Kidney capillary endothelial cell (primary cell): ENCODE results near the gene DOK7.
"Not testable (repeated sequence)": the region's sequence is repeated elsewhere in the genome, so short reads cannot be mapped to it uniquely, and the experiment has no call there.

ENCODE experiments used
- DNase-seq: peaks from one replicate; pipeline ENCODE4 v3.0.0-alpha.2; 2018; ENCODE audit warnings: low spot score

Gene DOK7

GRCh38 chr4:3508542-3508941, 45.4 kb downstream of the DOK7 start:
- no peak for DNase-seq

GRCh38 chr4:3510481-3510880, 47.4 kb downstream of the DOK7 start:
- DNase-seq, result no peak

- no peak for DNase-seq
Measured at GRCh38 chr4:3511187-3511586, 48.1 kb downstream of the DOK7 start.

GRCh38 chr4:3511601-3512000, 48.5 kb downstream of the DOK7 start:
- DNase-seq, result not testable (repeated sequence)

GRCh38 chr4:3512279-3512678, 49.2 kb downstream of the DOK7 start:
- DNase-seq, result no peak

- DNase-seq, result no peak
Measured at GRCh38 chr4:3512719-3513118, 49.6 kb downstream of the DOK7 start.

- DNase-seq, result no peak
Measured at GRCh38 chr4:3513807-3514206, 50.7 kb downstream of the DOK7 start.

- DNase-seq, result no peak
Measured at GRCh38 chr4:3514221-3514780, 51.2 kb downstream of the DOK7 start.

GRCh38 chr4:3514806-3515501, 51.8 kb downstream of the DOK7 start:
- no peak for DNase-seq

- DNase-seq, result no peak
Measured at GRCh38 chr4:3515646-3516045, 52.5 kb downstream of the DOK7 start.

GRCh38 chr4:3516061-3516835, 53.1 kb downstream of the DOK7 start:
- DNase-seq, result no peak

- DNase-seq, result peak; percentile 43
Measured at GRCh38 chr4:3516836-3517730, 54.0 kb downstream of the DOK7 start.

GRCh38 chr4:3517731-3518510, 54.8 kb downstream of the DOK7 start:
- no peak for DNase-seq

- no peak for DNase-seq
Measured at GRCh38 chr4:3518511-3518880, 55.4 kb downstream of the DOK7 start.

GRCh38 chr4:3518941-3519340, 55.8 kb downstream of the DOK7 start:
- no peak for DNase-seq

- no peak for DNase-seq
Measured at GRCh38 chr4:3519468-3520264, 56.6 kb downstream of the DOK7 start.

GRCh38 chr4:3520276-3520675, 57.2 kb downstream of the DOK7 start:
- no peak for DNase-seq

- no peak for DNase-seq
Measured at GRCh38 chr4:3520796-3521600, 57.9 kb downstream of the DOK7 start.

- no peak for DNase-seq
Measured at GRCh38 chr4:3521621-3522325, 58.7 kb downstream of the DOK7 start.
